GM21381 (cell line): ENCODE data around the gene ACHE.

Experiments
- ATAC-seq: cut with Tn5 transposase; IDR thresholded peaks from one replicate; pipeline ENCODE4 v1.9.1; 2021; ENCODE audit warnings: mild to moderate bottlenecking, moderate library complexity; ENCODE audit not compliant: unreplicated experiment

ACHE gene

GRCh38 chr7:100897772-100898454, 2.2 kb upstream of the ACHE start:
- ATAC-seq, result no peak

DNA sequence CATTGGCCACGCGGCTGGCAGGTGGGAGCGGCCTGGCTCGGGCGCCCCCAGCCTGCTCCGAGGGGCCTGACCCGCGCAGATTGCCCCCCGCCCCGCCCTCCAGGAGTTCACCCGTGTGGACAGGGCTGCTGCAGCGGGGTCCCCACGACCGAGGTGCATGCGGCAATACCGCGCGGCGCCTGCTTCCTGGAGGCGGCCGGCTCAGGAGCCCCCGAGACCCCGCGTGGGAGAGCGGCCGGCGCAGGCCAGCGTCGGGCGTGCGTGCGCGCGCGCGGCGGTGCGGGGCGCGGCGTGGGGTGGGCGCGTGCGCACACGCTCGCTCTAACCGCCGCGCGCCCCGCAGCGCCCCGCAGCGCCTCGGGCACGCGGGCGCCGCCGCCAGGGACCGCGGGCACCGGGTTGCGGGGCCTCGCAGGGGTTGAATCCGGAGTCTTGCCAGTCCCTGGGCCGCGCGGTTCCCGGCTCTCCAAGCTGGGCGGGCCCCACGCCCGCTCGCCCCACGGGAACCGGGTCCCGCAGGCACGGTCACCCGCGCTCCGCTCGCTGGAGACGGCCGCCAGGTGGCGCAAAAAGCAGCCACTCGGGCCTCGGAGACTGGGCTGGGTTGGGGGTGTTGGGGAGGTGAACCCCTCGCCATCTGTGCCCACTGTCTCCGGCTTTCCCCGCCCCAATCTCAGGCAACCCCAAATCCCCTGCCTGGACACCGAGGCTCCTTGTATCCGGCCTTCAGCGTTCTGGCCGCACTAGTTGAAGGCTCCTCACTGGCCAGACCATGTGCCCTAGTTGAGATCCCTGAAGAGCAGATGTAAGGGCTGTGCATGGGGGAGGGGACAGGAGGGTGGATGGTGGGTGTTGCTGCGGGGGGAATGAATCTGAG, 1.3 kb upstream of the ACHE start:
- no peak for ATAC-seq

DNA sequence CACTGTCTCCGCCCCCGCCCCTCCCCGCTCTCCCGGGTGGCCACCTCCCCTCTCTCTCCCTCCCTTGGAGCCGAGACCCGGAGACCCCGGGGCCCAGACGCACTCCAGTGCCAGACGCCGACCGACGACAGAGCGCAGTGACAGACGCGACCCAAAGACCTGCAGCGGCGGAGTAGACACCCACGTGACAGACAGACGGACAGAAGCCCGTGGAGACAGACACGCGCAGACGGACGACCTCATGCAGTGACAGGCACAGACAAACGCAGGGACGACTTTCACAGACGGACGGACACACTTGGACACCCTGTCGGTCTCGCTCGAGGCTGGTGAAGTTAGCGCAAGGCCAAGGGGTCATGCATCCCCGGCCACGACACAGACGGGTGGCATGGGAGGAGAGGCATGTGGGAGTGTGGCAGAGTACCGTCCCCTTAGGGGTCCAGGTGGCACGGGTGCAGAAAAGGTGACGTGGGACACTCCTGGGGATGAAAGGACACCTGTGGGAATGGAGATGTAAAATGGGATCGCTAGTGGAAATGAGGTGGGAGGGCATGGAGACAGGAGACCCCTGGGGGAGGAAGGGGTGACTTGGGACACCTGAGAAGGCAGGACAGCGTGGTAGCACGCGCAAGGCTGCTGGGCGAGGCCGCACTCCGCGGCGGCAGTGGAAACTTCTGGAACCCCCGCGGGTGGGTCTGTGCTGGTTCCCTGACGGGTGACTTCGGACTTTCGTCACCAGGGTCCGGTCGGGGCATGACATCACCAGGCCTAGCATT, 456 bp upstream of the ACHE start:
- ATAC-seq, result no peak

GRCh38 chr7:100894860-100895700, 608 bp downstream of the ACHE start:
- no peak for ATAC-seq

- ATAC-seq, result no peak
These were observed 1.6 kb downstream of the ACHE start for GRCh38 chr7:100893910-100894721.

- ATAC-seq, result no peak
These were observed 2.3 kb downstream of the ACHE start for GRCh38 chr7:100893318-100893895.

DNA sequence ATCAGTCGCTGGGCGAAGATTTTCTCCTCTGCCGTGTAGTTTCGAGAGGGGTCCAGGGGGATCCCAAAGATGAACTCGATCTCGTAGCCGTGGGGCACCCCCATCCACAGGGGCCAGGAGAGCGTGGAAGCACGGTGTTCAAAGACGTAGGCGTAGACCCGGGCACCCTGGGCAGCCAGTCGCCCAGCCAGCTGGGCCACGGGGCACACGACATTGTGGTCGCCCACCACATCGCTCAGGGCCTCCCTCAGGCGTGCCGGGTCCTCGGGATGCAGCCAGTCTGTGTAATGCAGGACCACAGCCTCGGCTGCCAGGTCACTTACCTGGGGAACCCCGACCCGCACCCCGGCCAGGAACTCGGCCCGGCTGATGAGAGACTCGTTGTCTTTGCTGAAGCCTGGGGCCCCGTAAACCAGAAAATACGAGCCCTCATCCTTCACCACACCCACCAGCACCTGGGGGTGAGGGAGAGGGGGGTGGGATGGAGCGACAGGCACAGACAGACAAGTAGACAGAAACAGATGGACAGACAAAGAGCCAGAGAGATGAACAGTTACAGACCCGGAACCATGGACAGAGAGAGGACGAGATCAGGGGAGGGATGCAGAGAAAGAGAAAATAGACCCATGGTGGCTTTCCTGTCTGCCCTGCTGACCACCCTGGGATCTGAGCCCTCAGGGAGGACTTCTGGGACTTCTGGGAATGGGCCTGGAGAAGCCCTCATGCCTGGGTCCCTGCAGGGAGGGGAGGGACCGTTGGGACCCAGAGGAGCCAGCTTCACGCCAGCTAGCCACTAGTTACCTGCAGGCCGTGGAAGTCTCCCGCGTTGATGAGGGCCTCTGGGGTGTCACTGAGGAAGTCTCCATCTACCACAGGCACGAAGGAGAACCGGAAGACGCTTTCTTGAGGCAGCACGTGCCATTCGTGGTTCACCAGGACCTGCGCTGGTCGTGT, 3.0 kb downstream of the ACHE start:
- no peak for ATAC-seq

DNA sequence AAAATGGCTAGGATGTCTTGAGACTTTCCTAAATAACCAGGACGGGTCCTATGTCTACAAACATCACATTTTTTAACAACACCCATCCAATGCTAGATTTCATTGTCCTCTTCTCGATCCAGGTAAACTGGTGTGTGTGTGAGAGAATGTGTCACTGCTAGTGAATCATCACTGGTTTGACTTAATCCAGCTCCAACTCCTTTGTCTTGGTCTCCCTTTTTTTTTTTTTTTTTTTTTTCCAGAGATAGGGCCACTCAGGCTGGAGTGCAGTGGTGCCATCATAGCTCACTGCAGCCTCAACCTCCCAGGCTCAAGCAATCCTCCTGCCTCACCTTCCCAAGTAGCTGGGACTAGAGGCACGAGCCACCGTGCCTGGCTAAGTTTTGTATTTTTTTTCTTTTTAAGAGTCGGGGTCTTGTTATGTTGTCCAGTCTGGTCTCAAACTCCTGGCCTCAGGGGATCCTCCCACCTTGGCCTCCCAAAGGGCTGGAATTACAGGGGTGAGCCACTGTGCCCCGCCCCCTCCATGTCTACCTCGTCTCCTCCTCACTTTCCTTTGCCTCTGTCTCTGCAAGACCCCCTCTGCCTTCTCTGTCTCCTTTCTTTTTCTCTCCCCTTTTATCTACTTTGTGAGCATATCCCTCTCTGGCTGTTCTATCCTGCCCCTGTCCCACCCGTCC, 4.0 kb downstream of the ACHE start:
- ATAC-seq, result no peak

DNA sequence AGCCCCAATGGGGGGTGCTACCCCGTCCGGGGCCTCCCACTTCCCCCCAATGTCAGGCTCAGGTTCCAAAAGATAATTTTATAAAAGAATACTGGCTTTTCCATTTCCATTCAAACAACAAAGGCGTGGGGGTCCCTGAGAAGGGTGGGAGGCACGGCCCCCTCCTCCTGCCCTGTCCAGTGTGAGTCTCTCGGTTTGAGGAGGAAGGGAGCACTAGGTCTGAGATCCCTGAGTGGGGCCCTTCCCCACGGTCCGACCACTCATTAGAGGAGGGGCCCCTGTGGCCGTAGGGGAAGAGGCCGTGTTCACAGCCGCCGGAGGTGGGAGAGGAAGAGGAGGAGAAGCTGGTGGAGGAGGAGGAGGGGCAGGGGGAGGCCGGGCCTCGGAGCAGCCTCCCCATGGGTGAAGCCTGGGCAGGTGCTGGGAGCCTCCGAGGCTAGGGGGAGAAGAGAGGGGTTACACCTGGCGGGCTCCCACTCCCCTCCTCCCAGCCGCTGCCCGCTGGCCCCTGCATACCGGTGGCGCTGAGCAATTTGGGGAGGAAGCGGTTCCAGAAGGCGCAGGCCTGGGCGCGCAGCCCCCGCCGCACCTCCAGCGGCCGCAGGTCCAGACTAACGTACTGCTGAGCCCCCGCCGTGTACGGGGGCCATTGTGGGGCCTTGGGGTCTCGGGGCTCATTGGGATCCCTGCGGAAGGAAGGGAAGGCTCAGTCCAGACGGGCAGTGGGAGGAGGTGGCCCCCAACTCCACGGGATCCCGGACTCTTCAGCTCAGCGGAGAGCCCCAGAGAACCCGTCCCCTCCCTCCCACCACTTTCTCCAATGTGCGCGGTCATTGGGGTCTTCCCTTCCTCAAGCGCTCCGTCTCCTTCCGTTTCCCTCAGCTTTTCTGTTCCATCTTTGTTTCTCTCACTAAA, 4.8 kb downstream of the ACHE start:
- no peak for ATAC-seq

GRCh38 chr7:100888988-100889750, 6.5 kb downstream of the ACHE start, which contains the start of gene UFSP1:
TSS of gene UFSP1 (minus strand) at chr7:100889715. CDS start at chr7:100889271, 444 bp downstream.
- peak; percentile 35 for ATAC-seq

DNA sequence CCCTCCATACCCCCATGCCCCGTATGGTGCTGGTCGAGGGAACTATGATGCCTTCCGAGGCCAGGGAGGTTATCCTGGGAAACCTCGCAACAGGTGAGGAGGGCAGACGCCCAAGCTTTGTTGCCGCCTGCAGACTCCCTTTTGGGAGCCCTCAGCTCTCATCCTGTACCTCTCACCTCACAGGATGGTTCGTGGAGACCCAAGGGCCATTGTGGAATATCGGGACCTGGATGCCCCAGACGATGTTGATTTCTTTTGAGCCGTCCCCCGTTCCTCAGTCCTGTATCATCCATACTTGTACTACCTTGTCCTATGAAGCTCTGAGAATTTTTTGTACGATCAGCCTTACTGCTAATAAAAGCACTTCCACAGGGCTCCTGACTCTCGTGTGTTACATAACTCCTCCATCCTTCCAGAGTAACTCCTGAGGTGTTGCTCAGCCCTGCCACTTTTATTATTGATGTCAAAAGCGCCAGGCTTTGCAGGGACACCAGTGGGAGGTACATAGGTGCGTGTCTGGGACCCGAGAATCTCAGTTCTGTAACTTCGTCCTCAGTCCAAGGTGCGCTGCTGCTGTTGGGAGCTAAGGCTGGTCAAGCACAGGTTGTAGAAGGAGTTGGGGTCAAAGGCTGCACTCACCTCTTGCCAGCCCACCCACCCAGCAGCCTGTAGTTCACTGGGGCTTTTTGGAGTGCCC, 7.2 kb downstream of the ACHE start:
- ATAC-seq, result no peak

GRCh38 chr7:100887516-100888290, 8.0 kb downstream of the ACHE start:
- ATAC-seq, result no peak

- no peak for ATAC-seq
These were observed 8.7 kb downstream of the ACHE start for GRCh38 chr7:100886936-100887515.
